ENCODE results near the gene SLC6A6.

- TF ChIP-seq CTCF (IDR thresholded peaks at IDR 0.05) = no peak
- TF ChIP-seq EZH2phosphoT487 (IDR thresholded peaks at IDR 0.05) = no peak
- TF ChIP-seq EZH2 (IDR thresholded peaks at IDR 0.05) = no peak
Observed at GRCh38 chr3:14510838-14511622, 108.6 kb downstream of the SLC6A6 start.

Data from neural progenitor cell (in vitro differentiated cells).